GM23338 (cell line): ENCODE measurements around the gene PGM1. TPM values are rescaled to one million over a fixed set of nuclear protein-coding genes. Genes with fewer than 3 reads are reported as not detected.

Experiments used
- ATAC-seq: fragments of 200-7000 bp; cut with Tn5 transposase; 3 replicates; pipeline ENCODE4 v1.9.1; 2020
- DNase-seq: peaks from one replicate; pipeline ENCODE4 v3.0.0-alpha.2; 2015; ENCODE audit warnings: low spot score
- H2AFZ ChIP-seq: fragments of 200-600 bp; sonication (generic); 2 replicates; pipeline ENCODE4 v1.8.0; 2016; ENCODE audit warnings: antibody characterized with exemption, mild to moderate bottlenecking, moderate library complexity
- H3F3A ChIP-seq: fragments of 200-600 bp; sonication (generic); replicated peaks from 2 replicates; pipeline ENCODE4 v1.8.0; 2017; ENCODE audit warnings: antibody characterized with exemption, mixed run types, low read depth
- H3K27ac ChIP-seq: fragments of 200-600 bp; sonication (generic); 2 replicates; pipeline ENCODE4 v1.6.1; 2016; ENCODE audit warnings: low read depth
- H3K27me3 ChIP-seq: fragments of 200-600 bp; sonication (generic); 2 replicates; pipeline ENCODE4 v1.8.0; 2016; ENCODE audit warnings: mild to moderate bottlenecking, mixed run types, moderate library complexity; ENCODE audit not compliant: insufficient read depth
- H3K36me3 ChIP-seq: fragments of 200-600 bp; sonication (generic); 2 replicates; pipeline ENCODE4 v1.8.0; 2016; ENCODE audit warnings: mild to moderate bottlenecking; ENCODE audit not compliant: insufficient read depth
- H3K4me1 ChIP-seq: fragments of 200-600 bp; sonication (generic); 2 replicates; pipeline ENCODE4 v1.8.0; 2016; ENCODE audit warnings: mild to moderate bottlenecking, moderate library complexity; ENCODE audit not compliant: insufficient read depth
- H3K4me2 ChIP-seq: fragments of 200-600 bp; sonication (generic); 2 replicates; pipeline ENCODE4 v1.7.1; 2017; ENCODE audit warnings: mixed run types
- H3K4me3 ChIP-seq: fragments of 200-600 bp; sonication (generic); 2 replicates; pipeline ENCODE4 v1.6.1; 2016; ENCODE audit warnings: mixed run types
- H3K79me2 ChIP-seq: fragments of 200-600 bp; sonication (generic); replicated peaks from 2 replicates; pipeline ENCODE4 v1.8.0; 2017; ENCODE audit warnings: mild to moderate bottlenecking; ENCODE audit not compliant: insufficient read depth
- H3K9me2 ChIP-seq: fragments of 200-600 bp; sonication (generic); 2 replicates; pipeline ENCODE4 v1.8.0; 2017; ENCODE audit not compliant: insufficient read depth
- H4K20me1 ChIP-seq: fragments of 200-600 bp; sonication (generic); replicated peaks from 2 replicates; pipeline ENCODE4 v1.8.0; 2017; ENCODE audit warnings: mild to moderate bottlenecking; ENCODE audit not compliant: insufficient read depth
- H3K27ac Mint-ChIP-seq: 2 replicates; pipeline ENCODE4 v1.8.0; 2020; ENCODE audit warnings: inconsistent platforms, mild to moderate bottlenecking, moderate library complexity, mixed read lengths
- H3K27me3 Mint-ChIP-seq: 3 replicates; pipeline ENCODE4 v1.8.0; 2022; ENCODE audit warnings: low read depth, mild to moderate bottlenecking, moderate library complexity, mixed read lengths, inconsistent platforms; ENCODE audit not compliant: insufficient read depth, poor library complexity
- H3K36me3 Mint-ChIP-seq: 3 replicates; pipeline ENCODE4 v1.8.0; 2021; ENCODE audit warnings: low read depth, mild to moderate bottlenecking, inconsistent platforms, moderate library complexity, mixed read lengths
- H3K4me1 Mint-ChIP-seq: 3 replicates; pipeline ENCODE4 v1.8.0; 2020; ENCODE audit warnings: mild to moderate bottlenecking, inconsistent platforms, mixed read lengths
- H3K4me3 Mint-ChIP-seq: 3 replicates; pipeline ENCODE4 v1.8.0; 2021; ENCODE audit warnings: moderate library complexity, mild to moderate bottlenecking, inconsistent platforms, mixed read lengths
- H3K9me3 Mint-ChIP-seq: 3 replicates; pipeline ENCODE4 v1.8.0; 2020; ENCODE audit warnings: moderate library complexity, mild to moderate bottlenecking, inconsistent platforms, mixed read lengths
- CREB1 ChIP-seq: fragments of 250-450 bp; sonication (Bioruptor Pico); IDR thresholded peaks from 2 replicates; pipeline ENCODE4 v1.5.0; 2020; ENCODE audit warnings: low read depth, mild to moderate bottlenecking, moderate library complexity
- EZH2 ChIP-seq: fragments of 200-600 bp; sonication (generic); IDR thresholded peaks from one replicate; pipeline ENCODE4 v1.8.0; 2017; ENCODE audit warnings: antibody characterized with exemption, mild to moderate bottlenecking, low read depth; ENCODE audit not compliant: unreplicated experiment
- EZH2phosphoT487 ChIP-seq: fragments of 200-600 bp; sonication (generic); IDR thresholded peaks from one replicate; pipeline ENCODE4 v1.8.1; 2018; ENCODE audit warnings: antibody characterized with exemption; ENCODE audit not compliant: unreplicated experiment
- JUNB ChIP-seq: IDR thresholded peaks from one replicate; pipeline ENCODE4 v1.6.1; 2016; ENCODE audit warnings: antibody characterized with exemption; ENCODE audit not compliant: unreplicated experiment
- NANOG ChIP-seq: IDR thresholded peaks from 2 replicates; pipeline ENCODE4 v1.6.1; 2016; ENCODE audit warnings: antibody characterized with exemption, borderline replicate concordance
- POLR2AphosphoS5 ChIP-seq: IDR thresholded peaks from 2 replicates; pipeline ENCODE4 v1.6.1; 2016; ENCODE audit warnings: antibody characterized with exemption, low read depth
- STAT1 ChIP-seq: IDR thresholded peaks from one replicate; pipeline ENCODE4 v1.6.1; 2016; ENCODE audit warnings: antibody characterized with exemption; ENCODE audit not compliant: unreplicated experiment
- ZNF114 ChIP-seq: fragments of 250-450 bp; sonication (Bioruptor Pico); IDR thresholded peaks from 2 replicates; pipeline ENCODE4 v1.5.0; 2020; ENCODE audit warnings: mild to moderate bottlenecking, moderate library complexity
- ZNF331 ChIP-seq: fragments of 250-450 bp; sonication (Bioruptor Pico); IDR thresholded peaks from 2 replicates; pipeline ENCODE4 v1.5.0; 2020; ENCODE audit warnings: low read depth, mild to moderate bottlenecking, moderate library complexity
- ZNF462 ChIP-seq: fragments of 250-450 bp; sonication (Bioruptor Pico); IDR thresholded peaks from 2 replicates; pipeline ENCODE4 v1.5.0; 2020; ENCODE audit warnings: mild to moderate bottlenecking, moderate library complexity
- polyA plus RNA-seq: library from polyadenylated mRNA; unstranded; fragments of >200 nt; fragmentation: Nextera tagmentation; extraction: Ambion mirVana; gene quantifications from 2 replicates; pipeline ENCODE4 v1.2.1, GENCODE V29; 2016
- total RNA-seq: library from RNA; depleted of rRNA; stranded (reverse); fragments of >200 nt; shearing (Covaris generic); gene quantifications from 2 replicates; pipeline ENCODE4 v1.2.3, GENCODE V29; 2014
- TF ChIP-seq, protein P1 (sequence below): IDR thresholded peaks from 2 replicates; pipeline ENCODE4 v1.6.1; 2016; ENCODE audit warnings: antibody characterized with exemption
- TF ChIP-seq, protein P2 (sequence below): IDR thresholded peaks from one replicate; pipeline ENCODE4 v1.6.1; 2018; ENCODE audit warnings: antibody characterized with exemption; ENCODE audit not compliant: unreplicated experiment
- TF ChIP-seq, protein P3 (sequence below), 2 experiments: fragments of 200-600 bp in 1 of 2; sonication (generic) in 1 of 2; conservative IDR thresholded peaks; 2 replicates each; pipeline versions ENCODE4 v1.5.1 to v1.6.1; 2016 to 2017; ENCODE audit warnings: antibody characterized with exemption in 2 of 2, low read depth in 2 of 2, mild to moderate bottlenecking in 2 of 2, moderate library complexity in 1 of 2

The PGM1 gene
- total and polyA plus RNA-seq, 2 experiments from 2014 or later: 20.9 to 71.9 TPM

- no peak overlapping the region for H3K4me3 ChIP-seq
- no peaks in the 10 kb centered on the region for H3K27me3 ChIP-seq
- H3K27me3 Mint-ChIP-seq: peaks cover 4% of the 10 kb centered on the region
- TF ChIP-seq, protein P1, sequence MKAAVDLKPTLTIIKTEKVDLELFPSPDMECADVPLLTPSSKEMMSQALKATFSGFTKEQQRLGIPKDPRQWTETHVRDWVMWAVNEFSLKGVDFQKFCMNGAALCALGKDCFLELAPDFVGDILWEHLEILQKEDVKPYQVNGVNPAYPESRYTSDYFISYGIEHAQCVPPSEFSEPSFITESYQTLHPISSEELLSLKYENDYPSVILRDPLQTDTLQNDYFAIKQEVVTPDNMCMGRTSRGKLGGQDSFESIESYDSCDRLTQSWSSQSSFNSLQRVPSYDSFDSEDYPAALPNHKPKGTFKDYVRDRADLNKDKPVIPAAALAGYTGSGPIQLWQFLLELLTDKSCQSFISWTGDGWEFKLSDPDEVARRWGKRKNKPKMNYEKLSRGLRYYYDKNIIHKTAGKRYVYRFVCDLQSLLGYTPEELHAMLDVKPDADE: no peak
- TF ChIP-seq ZNF462 (CRISPR knock-in tag): no peak
- TF ChIP-seq ZNF331 (CRISPR knock-in tag): no peak
- TF ChIP-seq CREB1 (CRISPR knock-in tag): no peak
- no peak for TF ChIP-seq STAT1
- TF ChIP-seq, protein P2, sequence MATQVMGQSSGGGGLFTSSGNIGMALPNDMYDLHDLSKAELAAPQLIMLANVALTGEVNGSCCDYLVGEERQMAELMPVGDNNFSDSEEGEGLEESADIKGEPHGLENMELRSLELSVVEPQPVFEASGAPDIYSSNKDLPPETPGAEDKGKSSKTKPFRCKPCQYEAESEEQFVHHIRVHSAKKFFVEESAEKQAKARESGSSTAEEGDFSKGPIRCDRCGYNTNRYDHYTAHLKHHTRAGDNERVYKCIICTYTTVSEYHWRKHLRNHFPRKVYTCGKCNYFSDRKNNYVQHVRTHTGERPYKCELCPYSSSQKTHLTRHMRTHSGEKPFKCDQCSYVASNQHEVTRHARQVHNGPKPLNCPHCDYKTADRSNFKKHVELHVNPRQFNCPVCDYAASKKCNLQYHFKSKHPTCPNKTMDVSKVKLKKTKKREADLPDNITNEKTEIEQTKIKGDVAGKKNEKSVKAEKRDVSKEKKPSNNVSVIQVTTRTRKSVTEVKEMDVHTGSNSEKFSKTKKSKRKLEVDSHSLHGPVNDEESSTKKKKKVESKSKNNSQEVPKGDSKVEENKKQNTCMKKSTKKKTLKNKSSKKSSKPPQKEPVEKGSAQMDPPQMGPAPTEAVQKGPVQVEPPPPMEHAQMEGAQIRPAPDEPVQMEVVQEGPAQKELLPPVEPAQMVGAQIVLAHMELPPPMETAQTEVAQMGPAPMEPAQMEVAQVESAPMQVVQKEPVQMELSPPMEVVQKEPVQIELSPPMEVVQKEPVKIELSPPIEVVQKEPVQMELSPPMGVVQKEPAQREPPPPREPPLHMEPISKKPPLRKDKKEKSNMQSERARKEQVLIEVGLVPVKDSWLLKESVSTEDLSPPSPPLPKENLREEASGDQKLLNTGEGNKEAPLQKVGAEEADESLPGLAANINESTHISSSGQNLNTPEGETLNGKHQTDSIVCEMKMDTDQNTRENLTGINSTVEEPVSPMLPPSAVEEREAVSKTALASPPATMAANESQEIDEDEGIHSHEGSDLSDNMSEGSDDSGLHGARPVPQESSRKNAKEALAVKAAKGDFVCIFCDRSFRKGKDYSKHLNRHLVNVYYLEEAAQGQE: no peak
- no peak for TF ChIP-seq POLR2AphosphoS5
- TF ChIP-seq EZH2phosphoT487: no peak
- TF ChIP-seq, protein P3, sequence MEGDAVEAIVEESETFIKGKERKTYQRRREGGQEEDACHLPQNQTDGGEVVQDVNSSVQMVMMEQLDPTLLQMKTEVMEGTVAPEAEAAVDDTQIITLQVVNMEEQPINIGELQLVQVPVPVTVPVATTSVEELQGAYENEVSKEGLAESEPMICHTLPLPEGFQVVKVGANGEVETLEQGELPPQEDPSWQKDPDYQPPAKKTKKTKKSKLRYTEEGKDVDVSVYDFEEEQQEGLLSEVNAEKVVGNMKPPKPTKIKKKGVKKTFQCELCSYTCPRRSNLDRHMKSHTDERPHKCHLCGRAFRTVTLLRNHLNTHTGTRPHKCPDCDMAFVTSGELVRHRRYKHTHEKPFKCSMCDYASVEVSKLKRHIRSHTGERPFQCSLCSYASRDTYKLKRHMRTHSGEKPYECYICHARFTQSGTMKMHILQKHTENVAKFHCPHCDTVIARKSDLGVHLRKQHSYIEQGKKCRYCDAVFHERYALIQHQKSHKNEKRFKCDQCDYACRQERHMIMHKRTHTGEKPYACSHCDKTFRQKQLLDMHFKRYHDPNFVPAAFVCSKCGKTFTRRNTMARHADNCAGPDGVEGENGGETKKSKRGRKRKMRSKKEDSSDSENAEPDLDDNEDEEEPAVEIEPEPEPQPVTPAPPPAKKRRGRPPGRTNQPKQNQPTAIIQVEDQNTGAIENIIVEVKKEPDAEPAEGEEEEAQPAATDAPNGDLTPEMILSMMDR (conservative IDR thresholded peaks at IDR 0.05; ENCODE audit: low read depth in 2 of 2): no peak
- TF ChIP-seq ZNF114 (CRISPR knock-in tag): no peak
- no peak for TF ChIP-seq NANOG
- TF ChIP-seq JUNB: no peak
- no peak for TF ChIP-seq EZH2
- H3K4me2 ChIP-seq: no peak overlapping the region
- H3K4me1 ChIP-seq: no peaks in the 10 kb centered on the region; the same call in 1 of the 2 replicates
- DNase-seq: no peak
- no peaks in the 10 kb centered on the region for H3F3A ChIP-seq
- no peaks in the 10 kb centered on the region for H3K79me2 ChIP-seq
- H2AFZ ChIP-seq: no peak overlapping the region
- peaks cover 31% of the 10 kb centered on the region for H3K4me1 Mint-ChIP-seq
- no peak overlapping the region for H3K27ac ChIP-seq
- no peak for ATAC-seq
- peaks cover 6% of the 10 kb centered on the region for H3K36me3 Mint-ChIP-seq
- no peak overlapping the region for H3K27ac Mint-ChIP-seq
- peaks cover 11% of the 10 kb centered on the region; the same call in 1 of the 2 replicates for H3K9me2 ChIP-seq
- H3K9me3 Mint-ChIP-seq: peaks cover 13% of the 10 kb centered on the region
- no peaks in the 10 kb centered on the region for H3K36me3 ChIP-seq
- H4K20me1 ChIP-seq: no peaks in the 10 kb centered on the region
- H3K4me3 Mint-ChIP-seq: no peak overlapping the region
These were observed 85.9 kb downstream of the PGM1 start for GRCh38 chr1:63679076-63679475.
